Astrocyte (in vitro differentiated cells and primary cell): ENCODE data around the gene NET1. TPM values are rescaled to one million over a fixed set of nuclear protein-coding genes. Genes with fewer than 3 reads are reported as not detected.

ENCODE experiments used
- DNase-seq: peaks from one replicate; pipeline ENCODE4 v3.0.0-alpha.2; 2010; ENCODE audit warnings: low read depth
- FAIRE-seq: peaks from 2 replicates; lab custom pipeline; 2011; peaks lifted over from hg19 to GRCh38; lab: Jason Lieb, UNC
- H2AFZ ChIP-seq: 2 replicates; pipeline ENCODE4 v1.6.0; 2012; ENCODE audit warnings: low read depth, low read length, inconsistent platforms
- H3K27ac ChIP-seq: 2 replicates; pipeline ENCODE4 v1.5.1; 2011; ENCODE audit warnings: low read depth, low read length, inconsistent platforms
- H3K27me3 ChIP-seq: 2 replicates; pipeline ENCODE4 v1.6.0; 2011; ENCODE audit warnings: low read length, inconsistent platforms; ENCODE audit not compliant: insufficient read depth
- H3K36me3 ChIP-seq: 2 replicates; pipeline ENCODE4 v1.5.1; 2011; ENCODE audit warnings: low read length, inconsistent platforms; ENCODE audit not compliant: insufficient read depth
- H3K4me1 ChIP-seq: 2 replicates; pipeline ENCODE4 v1.5.1; 2011; ENCODE audit warnings: low read length, inconsistent platforms; ENCODE audit not compliant: insufficient read depth
- H3K4me2 ChIP-seq: 2 replicates; pipeline ENCODE4 v1.6.0; 2012; ENCODE audit warnings: low read length, inconsistent platforms
- H3K4me3 ChIP-seq: 2 replicates; pipeline ENCODE4 v1.5.1; 2011; ENCODE audit warnings: low read depth, mild to moderate bottlenecking, low read length, inconsistent platforms; ENCODE audit not compliant: insufficient read depth
- H3K79me2 ChIP-seq: 2 replicates; pipeline ENCODE4 v1.6.0; 2012; ENCODE audit warnings: mild to moderate bottlenecking, low read length, inconsistent platforms; ENCODE audit not compliant: insufficient read depth
- H3K9ac ChIP-seq: 2 replicates; pipeline ENCODE4 v1.6.0; 2012; ENCODE audit warnings: mild to moderate bottlenecking, low read length, inconsistent platforms
- H3K9me3 ChIP-seq: 2 replicates; pipeline ENCODE4 v1.5.1; 2012; ENCODE audit warnings: low read depth, mild to moderate bottlenecking, low read length, inconsistent platforms; ENCODE audit not compliant: insufficient read depth
- H4K20me1 ChIP-seq: 2 replicates; pipeline ENCODE4 v1.6.0; 2012; ENCODE audit warnings: low read length, inconsistent platforms; ENCODE audit not compliant: insufficient read depth
- H3K27ac Mint-ChIP-seq: one replicate; pipeline ENCODE4 v1.8.0; 2021; ENCODE audit warnings: mild to moderate bottlenecking, mixed read lengths; ENCODE audit not compliant: unreplicated experiment
- H3K27me3 Mint-ChIP-seq: one replicate; pipeline ENCODE4 v1.8.0; 2021; ENCODE audit warnings: low read depth, mixed read lengths; ENCODE audit not compliant: unreplicated experiment
- H3K36me3 Mint-ChIP-seq: one replicate; pipeline ENCODE4 v1.8.0; 2021; ENCODE audit warnings: low read depth, mixed read lengths; ENCODE audit not compliant: unreplicated experiment
- H3K4me1 Mint-ChIP-seq: one replicate; pipeline ENCODE4 v1.8.0; 2021; ENCODE audit warnings: low read depth, mixed read lengths; ENCODE audit not compliant: unreplicated experiment
- H3K4me3 Mint-ChIP-seq: one replicate; pipeline ENCODE4 v1.8.0; 2021; ENCODE audit warnings: mild to moderate bottlenecking, moderate library complexity, mixed read lengths; ENCODE audit not compliant: unreplicated experiment
- H3K9me3 Mint-ChIP-seq: one replicate; pipeline ENCODE4 v1.8.0; 2021; ENCODE audit warnings: mild to moderate bottlenecking, mixed read lengths; ENCODE audit not compliant: unreplicated experiment
- EZH2 ChIP-seq: IDR thresholded peaks from 2 replicates; pipeline ENCODE4 v1.6.1; 2012; ENCODE audit warnings: mild to moderate bottlenecking, low read length, inconsistent platforms; ENCODE audit not compliant: insufficient read depth
- total RNA-seq: library from RNA; stranded (reverse); gene quantifications from 2 replicates; pipeline ENCODE4 v1.2.1, GENCODE V29; 2021
- TF ChIP-seq, protein P1 (sequence below): IDR thresholded peaks from 2 replicates; pipeline ENCODE4 v1.5.1; 2011; ENCODE audit warnings: low read depth, mild to moderate bottlenecking, inconsistent platforms, low read length, moderate library complexity; ENCODE audit not compliant: insufficient read depth

The NET1 gene
- total RNA-seq, 1 donor from 2014 or later = 43.5 TPM

DNA sequence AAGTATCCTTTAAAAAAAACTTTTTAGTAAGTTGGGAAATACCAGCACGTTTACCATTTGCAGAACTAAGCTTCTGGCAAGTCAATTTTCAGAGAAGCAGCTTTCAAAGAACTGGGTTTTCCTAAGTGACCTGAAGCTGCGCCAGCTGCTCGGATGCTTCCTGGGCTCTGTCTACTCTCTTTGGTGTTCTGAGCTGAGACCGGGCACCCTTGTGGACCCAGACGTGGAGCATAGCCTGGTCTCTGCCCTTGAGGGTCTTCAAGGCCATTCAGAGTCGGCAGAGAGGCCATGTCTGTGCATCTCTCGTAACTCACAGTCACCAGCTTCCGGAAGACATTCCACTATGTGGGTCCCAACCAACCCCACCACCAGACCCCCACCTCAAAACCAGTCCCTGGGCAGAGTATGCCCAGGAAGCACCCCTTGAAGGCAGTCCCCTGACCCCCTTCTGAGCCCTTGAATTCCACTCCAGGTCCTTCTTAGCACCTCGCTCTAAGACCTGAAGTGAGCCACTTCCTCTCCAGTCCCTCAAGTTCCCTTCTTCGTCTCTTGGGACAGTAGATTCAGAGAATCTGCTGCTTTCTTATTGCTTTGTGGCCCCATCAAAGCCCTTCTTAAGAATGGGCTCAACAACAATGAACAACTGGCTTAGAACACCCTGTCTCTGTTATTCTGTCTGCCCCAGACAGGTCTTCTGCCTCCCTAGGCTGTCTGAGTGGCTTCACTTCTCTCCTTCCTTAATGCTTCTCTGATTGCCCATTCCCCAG lies 78.5 kb downstream of the NET1 start:
- H3K79me2 ChIP-seq = no peaks in the 10 kb centered on the region
- no peak overlapping the region for H3K9ac ChIP-seq
- peaks cover 3% of the 10 kb centered on the region for H3K9me3 ChIP-seq
- no peaks in the 10 kb centered on the region for H3K27me3 ChIP-seq
- FAIRE-seq = no peak
- no peak for TF ChIP-seq EZH2
- TF ChIP-seq, protein P1, sequence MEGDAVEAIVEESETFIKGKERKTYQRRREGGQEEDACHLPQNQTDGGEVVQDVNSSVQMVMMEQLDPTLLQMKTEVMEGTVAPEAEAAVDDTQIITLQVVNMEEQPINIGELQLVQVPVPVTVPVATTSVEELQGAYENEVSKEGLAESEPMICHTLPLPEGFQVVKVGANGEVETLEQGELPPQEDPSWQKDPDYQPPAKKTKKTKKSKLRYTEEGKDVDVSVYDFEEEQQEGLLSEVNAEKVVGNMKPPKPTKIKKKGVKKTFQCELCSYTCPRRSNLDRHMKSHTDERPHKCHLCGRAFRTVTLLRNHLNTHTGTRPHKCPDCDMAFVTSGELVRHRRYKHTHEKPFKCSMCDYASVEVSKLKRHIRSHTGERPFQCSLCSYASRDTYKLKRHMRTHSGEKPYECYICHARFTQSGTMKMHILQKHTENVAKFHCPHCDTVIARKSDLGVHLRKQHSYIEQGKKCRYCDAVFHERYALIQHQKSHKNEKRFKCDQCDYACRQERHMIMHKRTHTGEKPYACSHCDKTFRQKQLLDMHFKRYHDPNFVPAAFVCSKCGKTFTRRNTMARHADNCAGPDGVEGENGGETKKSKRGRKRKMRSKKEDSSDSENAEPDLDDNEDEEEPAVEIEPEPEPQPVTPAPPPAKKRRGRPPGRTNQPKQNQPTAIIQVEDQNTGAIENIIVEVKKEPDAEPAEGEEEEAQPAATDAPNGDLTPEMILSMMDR = no peak
- no peaks in the 10 kb centered on the region for H4K20me1 ChIP-seq
- no peaks in the 10 kb centered on the region for H3K36me3 ChIP-seq
- Mint-ChIP-seq H3K36me3 (peaks cover 2% of the 10 kb centered on the region), H3K9me3 (peaks cover 12% of the 10 kb centered on the region), H3K27me3 (peaks cover 52% of the 10 kb centered on the region), H3K4me1 (no peaks in the 10 kb centered on the region), H3K4me3 (no peak overlapping the region), H3K27ac (no peak overlapping the region)
- no peak overlapping the region for H3K4me3 ChIP-seq
- no peaks in the 10 kb centered on the region for H3K4me1 ChIP-seq
- no peak overlapping the region for H3K4me2 ChIP-seq
- no peak overlapping the region for H3K27ac ChIP-seq
- no peak for DNase-seq
- no peak overlapping the region for H2AFZ ChIP-seq

DNA sequence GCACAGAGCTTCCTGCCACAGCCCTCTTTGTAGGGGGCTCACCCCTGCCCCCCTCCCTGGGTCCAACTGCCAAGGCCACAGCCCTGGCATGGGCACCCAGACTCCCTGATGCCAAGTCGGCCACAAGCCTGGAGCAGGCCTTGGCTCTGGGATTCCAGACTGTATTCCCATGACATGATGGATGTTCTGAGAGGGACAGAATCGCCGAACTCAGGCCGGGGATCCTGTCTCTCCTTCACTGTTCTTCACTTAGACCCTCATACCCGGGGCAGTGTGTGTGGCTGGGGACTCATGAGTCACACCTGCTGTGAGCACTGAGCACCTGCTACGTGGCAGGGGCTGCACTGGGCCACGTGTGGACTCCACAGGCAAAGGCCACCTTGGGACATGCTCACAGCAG lies 79.1 kb downstream of the NET1 start:
- Histone ChIP-seq H2AFZ (no peak overlapping the region), H3K27me3 (no peaks in the 10 kb centered on the region), H3K4me2 (no peak overlapping the region), H3K79me2 (no peaks in the 10 kb centered on the region), H3K9ac (no peak overlapping the region), H3K27ac (no peak overlapping the region), H3K36me3 (no peaks in the 10 kb centered on the region), H3K4me1 (no peaks in the 10 kb centered on the region), H3K4me3 (no peak overlapping the region), H4K20me1 (no peaks in the 10 kb centered on the region), H3K9me3 (peaks cover 3% of the 10 kb centered on the region)
- FAIRE-seq (no peak), DNase-seq (no peak)
- no peak overlapping the region for H3K27ac Mint-ChIP-seq
- peaks cover 2% of the 10 kb centered on the region for H3K36me3 Mint-ChIP-seq
- peaks cover 50% of the 10 kb centered on the region for H3K27me3 Mint-ChIP-seq
- TF ChIP-seq, protein P1 = no peak
- TF ChIP-seq EZH2 = no peak
- H3K9me3 Mint-ChIP-seq = peaks cover 12% of the 10 kb centered on the region
- no peak overlapping the region for H3K4me3 Mint-ChIP-seq
- no peaks in the 10 kb centered on the region for H3K4me1 Mint-ChIP-seq

- Histone ChIP-seq H3K4me1 (no peaks in the 10 kb centered on the region), H3K9me3 (peaks cover 3% of the 10 kb centered on the region), H3K4me3 (no peak overlapping the region), H4K20me1 (no peaks in the 10 kb centered on the region), H3K4me2 (no peak overlapping the region), H3K27ac (no peak overlapping the region), H2AFZ (no peak overlapping the region), H3K9ac (no peak overlapping the region), H3K36me3 (no peaks in the 10 kb centered on the region), H3K79me2 (no peaks in the 10 kb centered on the region), H3K27me3 (no peaks in the 10 kb centered on the region)
- no peak overlapping the region for H3K4me3 Mint-ChIP-seq
- peaks cover 12% of the 10 kb centered on the region for H3K9me3 Mint-ChIP-seq
- TF ChIP-seq, protein P1 = no peak
- peaks cover 44% of the 10 kb centered on the region for H3K27me3 Mint-ChIP-seq
- H3K36me3 Mint-ChIP-seq = peaks cover 2% of the 10 kb centered on the region
- no peak overlapping the region for H3K27ac Mint-ChIP-seq
- FAIRE-seq (no peak), DNase-seq (no peak)
- no peaks in the 10 kb centered on the region for H3K4me1 Mint-ChIP-seq
These were observed 80.0 kb downstream of the NET1 start for GRCh38 chr10:5492322-5492855.
